ENCODE measurements around the gene CPT1C.

CPT1C gene

GRCh38 chr19:49660338-49660961 lies 30.5 kb upstream of the CPT1C start:
- no peak for DNase-seq (ENCODE audit: low spot score)

- no peak for DNase-seq (ENCODE audit: low spot score)
These were observed 28.9 kb upstream of the CPT1C start for GRCh38 chr19:49662011-49662410.

- DNase-seq (ENCODE audit: low spot score): no peak
These were observed 27.7 kb upstream of the CPT1C start for GRCh38 chr19:49663224-49663623.

- peak; percentile 91 for DNase-seq (ENCODE audit: low spot score)
These were observed 26.5 kb upstream of the CPT1C start for GRCh38 chr19:49664171-49665035.

DNA sequence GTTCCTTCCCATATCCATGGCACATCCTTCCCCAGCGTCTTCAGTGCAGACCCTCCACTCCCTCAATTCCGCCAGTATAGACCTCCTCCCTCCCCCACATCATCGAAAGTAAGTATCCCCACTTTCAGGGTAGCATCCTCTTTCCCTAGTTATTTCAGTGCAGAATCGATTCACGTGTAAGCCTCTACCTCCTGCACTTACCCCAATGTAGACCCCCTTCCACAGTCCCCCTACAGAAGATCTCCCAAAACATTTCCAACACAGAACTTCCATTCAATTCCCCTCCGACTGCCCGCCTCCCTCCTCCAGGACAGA lies 25.9 kb upstream of the CPT1C start:
- DNase-seq (ENCODE audit: low spot score): no peak

GRCh38 chr19:49665351-49666119 lies 25.4 kb upstream of the CPT1C start, which contains the start of the genes BCL2L12 and IRF3:
TSS of gene BCL2L12 (plus strand) at chr19:49665933. CDS start at chr19:49666693, 760 bp downstream.
TSS of gene IRF3 (minus strand) at chr19:49665857. CDS start at chr19:49664838, 1,019 bp downstream.
- DNase-seq (ENCODE audit: low spot score): peak; percentile 100

DNA sequence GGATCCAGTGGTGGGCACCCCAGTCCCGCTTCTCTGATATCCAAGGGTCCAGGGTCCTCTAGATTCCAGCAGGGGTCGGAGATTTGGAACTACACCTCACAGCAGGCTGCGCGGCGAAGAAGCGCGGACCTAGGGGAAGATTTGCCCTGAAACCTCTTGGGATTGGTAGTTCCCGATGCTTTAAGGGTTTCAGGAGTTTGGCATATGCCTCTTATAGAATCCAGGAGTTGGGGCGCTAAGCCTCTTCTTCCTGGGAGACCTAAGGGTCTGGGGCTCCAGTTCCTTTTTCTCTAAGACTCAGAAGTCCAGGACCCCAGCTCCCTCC lies 24.8 kb upstream of the CPT1C start:
- no peak for DNase-seq (ENCODE audit: low spot score)

DNA sequence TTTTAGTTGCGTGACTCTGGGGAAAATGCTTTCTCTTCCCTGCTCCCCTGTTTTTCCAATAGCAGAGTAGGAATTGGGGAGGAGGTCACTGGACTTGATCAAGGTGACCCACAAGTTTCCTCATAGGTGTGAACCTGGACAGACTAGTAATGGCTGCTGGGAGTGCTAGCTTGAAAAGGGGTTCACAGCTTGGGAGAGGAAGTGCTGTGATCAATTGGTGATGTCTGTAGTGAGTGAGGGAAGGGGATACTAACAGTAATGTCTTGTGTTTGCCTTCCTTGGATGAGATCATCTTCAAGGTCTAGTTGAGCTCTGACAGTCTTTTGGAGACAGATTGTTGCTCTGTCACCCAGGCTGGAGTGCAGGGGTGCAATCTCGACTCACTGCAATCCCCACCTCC lies 23.4 kb upstream of the CPT1C start:
- DNase-seq (ENCODE audit: low spot score): no peak

GRCh38 chr19:49669516-49669915 lies 21.4 kb upstream of the CPT1C start:
- no peak for DNase-seq (ENCODE audit: low spot score)

- DNase-seq (ENCODE audit: low spot score): peak; percentile 76
These were observed 18.6 kb upstream of the CPT1C start for GRCh38 chr19:49672131-49672919.

DNA sequence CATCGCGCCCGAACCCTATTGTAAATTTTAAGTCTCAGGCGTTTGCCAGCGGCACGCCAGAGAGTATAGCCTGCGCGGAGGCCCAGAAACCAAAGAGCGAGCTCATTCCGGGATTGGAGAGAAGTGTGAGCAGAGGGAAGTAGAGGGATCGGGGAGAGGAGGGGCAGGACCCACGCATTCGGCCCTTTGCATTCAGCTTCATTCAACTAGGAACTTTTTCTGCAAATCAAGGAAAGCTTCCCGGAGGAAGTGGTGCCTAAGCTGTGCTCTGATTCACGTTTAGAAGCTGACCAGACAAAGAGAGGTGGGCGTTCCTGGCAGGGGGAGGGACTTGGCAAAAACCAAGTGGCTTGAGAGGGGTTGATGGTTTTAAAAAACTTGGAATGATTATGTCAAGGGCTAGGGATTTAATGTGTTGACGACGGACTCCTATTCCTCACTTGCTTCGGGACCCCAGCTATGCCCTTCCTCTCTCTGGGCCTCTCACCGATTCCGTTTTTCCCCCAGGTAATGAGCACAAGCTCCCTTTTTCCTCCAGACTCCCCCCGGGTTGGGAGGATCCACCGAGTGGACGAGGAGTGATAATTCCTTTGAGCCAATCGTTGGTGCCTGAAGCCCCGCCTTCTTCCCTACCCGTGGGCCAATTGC lies 14.7 kb upstream of the CPT1C start:
- no peak for DNase-seq (ENCODE audit: low spot score)

DNA sequence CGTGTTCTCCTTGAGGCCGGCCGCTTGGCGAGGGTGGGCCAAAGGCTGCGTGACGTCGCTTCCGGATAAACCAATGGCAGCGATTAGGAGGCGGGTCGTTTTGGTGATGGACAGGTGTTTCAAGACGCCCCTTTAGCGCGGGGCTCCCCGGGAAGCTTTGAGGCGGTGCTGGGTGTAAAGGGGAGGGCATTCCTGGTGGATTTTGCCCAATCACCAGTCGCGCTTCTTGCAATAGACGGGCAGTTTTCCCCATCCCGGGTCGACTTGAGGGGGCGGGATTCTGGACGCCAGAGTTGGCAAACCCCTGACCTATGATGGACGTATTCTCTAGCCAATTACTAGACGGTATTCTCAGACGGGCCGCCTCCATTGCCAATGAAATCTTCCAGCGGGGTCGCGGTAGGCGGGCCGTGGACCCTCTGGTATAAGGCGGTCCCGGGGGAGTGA lies 14.1 kb upstream of the CPT1C start:
- peak; percentile 100 for DNase-seq (ENCODE audit: low spot score)

GRCh38 chr19:49677231-49677900 lies 13.6 kb upstream of the CPT1C start, which contains the start of gene PRMT1:
TSS of gene PRMT1 (plus strand) at chr19:49677271. CDS start at chr19:49677281, 10 bp downstream.
- no peak for DNase-seq (ENCODE audit: low spot score)

- DNase-seq (ENCODE audit: low spot score): peak; percentile 80
These were observed 12.8 kb upstream of the CPT1C start for GRCh38 chr19:49677901-49678674.

- DNase-seq (ENCODE audit: low spot score): no peak
These were observed 11.7 kb upstream of the CPT1C start for GRCh38 chr19:49678985-49679770.

GRCh38 chr19:49679771-49680413 lies 11.0 kb upstream of the CPT1C start:
- no peak for DNase-seq (ENCODE audit: low spot score)

- DNase-seq (ENCODE audit: low spot score): peak; percentile 93
These were observed 10.2 kb upstream of the CPT1C start for GRCh38 chr19:49680421-49681351.

DNA sequence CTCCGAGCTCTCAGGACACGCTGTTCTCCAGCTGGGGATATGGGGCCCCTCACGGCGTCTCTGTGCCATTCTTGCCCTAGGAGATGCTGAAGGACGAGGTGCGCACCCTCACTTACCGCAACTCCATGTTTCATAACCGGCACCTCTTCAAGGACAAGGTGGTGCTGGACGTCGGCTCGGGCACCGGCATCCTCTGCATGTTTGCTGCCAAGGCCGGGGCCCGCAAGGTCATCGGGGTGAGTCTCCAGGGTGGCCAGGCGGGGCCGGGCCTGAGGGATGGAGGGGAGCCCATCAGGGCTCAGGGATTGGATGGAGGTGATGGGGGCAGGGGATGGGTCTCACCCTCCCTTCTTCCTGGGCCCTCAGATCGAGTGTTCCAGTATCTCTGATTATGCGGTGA lies 9.1 kb upstream of the CPT1C start:
- no peak for DNase-seq (ENCODE audit: low spot score)
